HG02981 (cell line): ENCODE results near the gene CRYBA2.

ENCODE experiments used
- ATAC-seq: cut with Tn5 transposase; IDR thresholded peaks from one replicate; pipeline ENCODE4 v1.9.1; 2021; ENCODE audit warnings: mild to moderate bottlenecking, moderate library complexity; ENCODE audit not compliant: unreplicated experiment

Gene CRYBA2

GRCh38 chr2:218983263-218983933 lies 9.8 kb downstream of the CRYBA2 start:
- no peak for ATAC-seq

GRCh38 chr2:218982586-218983262 lies 10.5 kb downstream of the CRYBA2 start:
- no peak for ATAC-seq

GRCh38 chr2:218981881-218982585 lies 11.2 kb downstream of the CRYBA2 start:
- no peak for ATAC-seq

GRCh38 chr2:218981390-218981880 lies 11.8 kb downstream of the CRYBA2 start:
- ATAC-seq, result no peak

- no peak for ATAC-seq
These were observed 12.4 kb downstream of the CRYBA2 start for GRCh38 chr2:218980735-218981389.

GRCh38 chr2:218979846-218980734 lies 13.1 kb downstream of the CRYBA2 start:
- ATAC-seq, result peak; percentile 83

GRCh38 chr2:218975060-218975777 lies 18.0 kb downstream of the CRYBA2 start:
- ATAC-seq, result no peak

GRCh38 chr2:218970894-218971293 lies 22.3 kb downstream of the CRYBA2 start:
- no peak for ATAC-seq

- ATAC-seq, result no peak
These were observed 29.0 kb downstream of the CRYBA2 start for GRCh38 chr2:218964041-218964771.

- no peak for ATAC-seq
These were observed 29.6 kb downstream of the CRYBA2 start for GRCh38 chr2:218963601-218964000.

- no peak for ATAC-seq
These were observed 30.2 kb downstream of the CRYBA2 start for GRCh38 chr2:218962859-218963492.

GRCh38 chr2:218961651-218962570 lies 31.3 kb downstream of the CRYBA2 start:
- no peak for ATAC-seq

GRCh38 chr2:218961229-218961628 lies 32.0 kb downstream of the CRYBA2 start:
- no peak for ATAC-seq

- no peak for ATAC-seq
These were observed 32.7 kb downstream of the CRYBA2 start for GRCh38 chr2:218960309-218961165.

- ATAC-seq, result no peak
These were observed 33.4 kb downstream of the CRYBA2 start for GRCh38 chr2:218959761-218960308.

GRCh38 chr2:218959141-218959731 lies 34.0 kb downstream of the CRYBA2 start, which contains the start of gene CDK5R2:
Gene CDK5R2 (plus strand): TSS chr2:218959666. CDS start chr2:218959821, 155 bp downstream.
- peak; percentile 93 for ATAC-seq
